CD14-positive monocyte (primary cell): ENCODE results near the gene RGS7. TPM values are rescaled to one million over a fixed set of nuclear protein-coding genes. Genes with fewer than 3 reads are reported as not detected.

Experiments
- DNase-seq, 3 donors: peaks; one replicate each; pipeline ENCODE4 v3.0.0-alpha.2; 2011 to 2022
- H2AFZ ChIP-seq: 2 replicates; pipeline ENCODE4 v1.6.0; 2012; ENCODE audit warnings: mild to moderate bottlenecking, low read depth, low read length, inconsistent platforms; ENCODE audit not compliant: insufficient read depth, poor library complexity, severe bottlenecking
- H3K27ac ChIP-seq, 2 donors: 1 replicate in 1 of 2; 2 replicates in 1 of 2; pipeline ENCODE4 v1.5.1; 2012 to 2013; ENCODE audit warnings: low read length in 2 of 2, control low read depth in 1 of 2, inconsistent platforms in 1 of 2, low read depth in 1 of 2, mild to moderate bottlenecking in 1 of 2
- H3K27me3 ChIP-seq, 2 donors: one replicate each; pipeline versions ENCODE4 v1.6.0 to v1.6.1; 2011 to 2013; ENCODE audit warnings: low read length in 2 of 2; ENCODE audit not compliant: control insufficient read depth in 2 of 2, insufficient read depth in 2 of 2
- H3K36me3 ChIP-seq, 2 donors: replicated peaks in 1 of 2; 1 replicate in 1 of 2; 2 replicates in 1 of 2; pipeline versions ENCODE4 v1.5.1 to v1.6.1; 2012 to 2013; ENCODE audit warnings: low read length in 2 of 2, control low read depth in 1 of 2, inconsistent platforms in 1 of 2, mild to moderate bottlenecking in 1 of 2; ENCODE audit not compliant: insufficient read depth in 2 of 2, control insufficient read depth in 1 of 2
- H3K4me1 ChIP-seq, 2 donors: 1 replicate in 1 of 2; 2 replicates in 1 of 2; pipeline versions ENCODE4 v1.5.1 to v1.6.1; 2012 to 2013; ENCODE audit warnings: low read length in 2 of 2, control low read depth in 1 of 2, inconsistent platforms in 1 of 2, mild to moderate bottlenecking in 1 of 2, moderate library complexity in 1 of 2; ENCODE audit not compliant: insufficient read depth in 2 of 2, control insufficient read depth in 1 of 2
- H3K4me2 ChIP-seq: replicated peaks from 2 replicates; pipeline ENCODE3; 2012; ENCODE audit warnings: low read length, moderate library complexity, mild to moderate bottlenecking; ENCODE audit not compliant: poor library complexity, severe bottlenecking; ENCODE audit errors: extremely low read depth
- H3K4me3 ChIP-seq, 3 experiments: fragments of 200-600 bp in 1 of 3; sonication (generic) in 1 of 3; replicated peaks in 1 of 3; 1 replicate in 2 of 3; 2 replicates in 1 of 3; pipeline ENCODE4 v1.5.1; 2011 to 2013; ENCODE audit warnings: low read length in 3 of 3, mild to moderate bottlenecking in 3 of 3, control low read depth in 2 of 3, low read depth in 2 of 3, inconsistent platforms in 1 of 3, moderate library complexity in 1 of 3
- H3K79me2 ChIP-seq: 2 replicates; pipeline ENCODE4 v1.6.0; 2012; ENCODE audit warnings: mild to moderate bottlenecking, control low read depth, inconsistent platforms, low read length, moderate library complexity; ENCODE audit not compliant: insufficient read depth
- H3K9ac ChIP-seq: 2 replicates; pipeline ENCODE4 v1.6.0; 2017; ENCODE audit warnings: low read length, mild to moderate bottlenecking; ENCODE audit not compliant: insufficient read depth, poor library complexity, severe bottlenecking
- H3K9me3 ChIP-seq, 2 donors: replicated peaks in 1 of 2; 1 replicate in 1 of 2; 2 replicates in 1 of 2; pipeline versions ENCODE4 v1.5.1 to v1.6.1; 2012 to 2013; ENCODE audit warnings: low read length in 2 of 2, control low read depth in 1 of 2; ENCODE audit not compliant: control insufficient read depth in 1 of 2, insufficient read depth in 1 of 2
- H4K20me1 ChIP-seq: 2 replicates; pipeline ENCODE4 v1.6.0; 2012; ENCODE audit warnings: mild to moderate bottlenecking, low read length, control low read depth, moderate library complexity; ENCODE audit not compliant: insufficient read depth
- H3K27ac Mint-ChIP-seq, 7 donors: one replicate each; pipeline ENCODE4 v1.8.0; 2020; ENCODE audit warnings: mild to moderate bottlenecking in 7 of 7, mixed read lengths in 7 of 7, moderate library complexity in 6 of 7, inconsistent platforms in 2 of 7
- H3K27me3 Mint-ChIP-seq, 3 donors: one replicate each; pipeline ENCODE4 v1.8.0; 2021 to 2022; ENCODE audit warnings: low read depth in 3 of 3, mild to moderate bottlenecking in 3 of 3, mixed read lengths in 3 of 3, moderate library complexity in 3 of 3, inconsistent platforms in 1 of 3
- H3K36me3 Mint-ChIP-seq, 2 donors: one replicate each; pipeline ENCODE4 v1.8.0; 2020; ENCODE audit warnings: mixed read lengths in 2 of 2, inconsistent platforms in 1 of 2, mild to moderate bottlenecking in 1 of 2
- H3K4me1 Mint-ChIP-seq: one replicate; pipeline ENCODE4 v1.8.0; 2020; ENCODE audit warnings: mild to moderate bottlenecking, mixed read lengths
- H3K4me3 Mint-ChIP-seq, 2 donors: one replicate each; pipeline ENCODE4 v1.8.0; 2020; ENCODE audit warnings: mild to moderate bottlenecking in 2 of 2, mixed read lengths in 2 of 2, moderate library complexity in 1 of 2
- H3K9me3 Mint-ChIP-seq, 7 donors: one replicate each; pipeline ENCODE4 v1.8.0; 2020 to 2022; ENCODE audit warnings: mixed read lengths in 7 of 7, mild to moderate bottlenecking in 6 of 7, moderate library complexity in 6 of 7, inconsistent platforms in 2 of 7
- CTCF ChIP-seq: fragments of 200-600 bp; IDR thresholded peaks from one replicate; pipeline ENCODE4 v1.8.0; 2022; ENCODE audit warnings: antibody characterized with exemption, mild to moderate bottlenecking
- WGBS: methylation state at CpG from one replicate; pipeline ENCODE4 v1.1.5; 2013; ENCODE audit warnings: missing lambda C conversion rate; ENCODE audit not compliant: insufficient coverage; 5-methylcytosine and 5-hydroxymethylcytosine counted together
- intact Hi-C, 2 donors: fragments of 100-400 bp; cut with micrococcal nuclease; formaldehyde crosslinking; loops; one replicate each; pipeline versions ENCODE4 v1.15.0 to v1.15.1; 2023
- polyA plus RNA-seq, 3 donors: library from polyadenylated mRNA; depleted of rRNA in 1 of 3; unstranded in 2 of 3; stranded (reverse) in 1 of 3; fragments of 300-500 nt in 2 of 3; fragments of >200 nt in 1 of 3; fragmentation: Illumina TruSeq in 2 of 3; gene quantifications; 1 replicate in 2 of 3; 2 replicates in 1 of 3; pipeline ENCODE4 v1.2.3, GENCODE V29; 2012 to 2021

Gene RGS7
- polyA plus RNA-seq, 3 donors = not detected

DNA sequence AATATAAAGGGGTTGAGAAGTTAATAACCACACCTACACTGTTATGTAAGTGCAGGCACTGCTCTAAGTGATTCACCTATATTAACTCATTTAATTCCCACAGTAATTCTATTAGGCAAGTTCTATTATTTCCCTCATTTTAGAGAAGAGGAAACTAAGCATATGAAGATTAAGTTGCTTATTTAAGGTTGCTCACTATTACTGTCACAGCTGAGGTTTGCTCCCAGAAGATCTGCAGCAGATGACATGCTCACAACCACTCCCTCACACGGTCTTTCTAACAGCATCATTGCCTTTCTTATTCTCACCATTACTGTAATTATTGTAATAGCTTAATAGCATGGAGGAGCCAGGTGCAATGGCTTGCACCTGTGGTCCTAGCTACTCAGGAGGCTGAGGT, 548.6 kb downstream of the RGS7 start:
- Histone ChIP-seq H3K27me3 (no peaks in the 10 kb centered on the region), H3K9ac (no peak overlapping the region), H4K20me1 (no peaks in the 10 kb centered on the region), H2AFZ (no peak overlapping the region), H3K27ac (no peak overlapping the region), H3K4me1 (no peaks in the 10 kb centered on the region), H3K79me2 (no peaks in the 10 kb centered on the region), H3K4me3 (no peak overlapping the region), H3K4me2 (no peak overlapping the region), H3K36me3 (no peaks in the 10 kb centered on the region), H3K9me3 (no peaks in the 10 kb centered on the region)
- TF ChIP-seq CTCF = no peak
- Mint-ChIP-seq H3K36me3 (no peaks in the 10 kb centered on the region), H3K9me3 (peaks cover 0 to 6% (median 0%) of the 10 kb centered on the region in 7 donors), H3K27me3 (peaks cover 0 to 2% (median 0%) of the 10 kb centered on the region in 3 donors), H3K4me1 (no peaks in the 10 kb centered on the region), H3K27ac (no peak overlapping the region), H3K4me3 (no peak overlapping the region)
- no peak for DNase-seq
- no CpG with 5 or more reads among the region's 1 CpG for WGBS
- intact Hi-C loops = no loop called here

GRCh38 chr1:240806200-240806745, 550.7 kb downstream of the RGS7 start:
- H3K4me3 ChIP-seq = no peak overlapping the region
- Mint-ChIP-seq H3K27me3 (no peaks in the 10 kb centered on the region), H3K9me3 (peaks cover 0 to 6% (median 0%) of the 10 kb centered on the region in 7 donors), H3K4me3 (no peak overlapping the region), H3K27ac (no peak overlapping the region), H3K36me3 (no peaks in the 10 kb centered on the region), H3K4me1 (no peaks in the 10 kb centered on the region)
- no peaks in the 10 kb centered on the region for H3K36me3 ChIP-seq
- H3K27ac ChIP-seq = no peak overlapping the region
- no peaks in the 10 kb centered on the region for H4K20me1 ChIP-seq
- intact Hi-C loops = no loop called here
- H3K9ac ChIP-seq = no peak overlapping the region
- TF ChIP-seq CTCF = no peak
- no peaks in the 10 kb centered on the region for H3K79me2 ChIP-seq
- no peak overlapping the region for H2AFZ ChIP-seq
- no peak for DNase-seq
- no peaks in the 10 kb centered on the region for H3K9me3 ChIP-seq
- no peaks in the 10 kb centered on the region for H3K27me3 ChIP-seq
- 86% methylated on average over 1 of the region's 5 CpGs for WGBS
- H3K4me1 ChIP-seq = no peaks in the 10 kb centered on the region
- H3K4me2 ChIP-seq = no peak overlapping the region
